ENCODE results near the gene XCL2.
"Not testable (repeated sequence)": the region's sequence is repeated elsewhere in the genome, so short reads cannot be mapped to it uniquely, and the experiment has no call there.

XCL2 gene, protein sequence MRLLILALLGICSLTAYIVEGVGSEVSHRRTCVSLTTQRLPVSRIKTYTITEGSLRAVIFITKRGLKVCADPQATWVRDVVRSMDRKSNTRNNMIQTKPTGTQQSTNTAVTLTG

DNA sequence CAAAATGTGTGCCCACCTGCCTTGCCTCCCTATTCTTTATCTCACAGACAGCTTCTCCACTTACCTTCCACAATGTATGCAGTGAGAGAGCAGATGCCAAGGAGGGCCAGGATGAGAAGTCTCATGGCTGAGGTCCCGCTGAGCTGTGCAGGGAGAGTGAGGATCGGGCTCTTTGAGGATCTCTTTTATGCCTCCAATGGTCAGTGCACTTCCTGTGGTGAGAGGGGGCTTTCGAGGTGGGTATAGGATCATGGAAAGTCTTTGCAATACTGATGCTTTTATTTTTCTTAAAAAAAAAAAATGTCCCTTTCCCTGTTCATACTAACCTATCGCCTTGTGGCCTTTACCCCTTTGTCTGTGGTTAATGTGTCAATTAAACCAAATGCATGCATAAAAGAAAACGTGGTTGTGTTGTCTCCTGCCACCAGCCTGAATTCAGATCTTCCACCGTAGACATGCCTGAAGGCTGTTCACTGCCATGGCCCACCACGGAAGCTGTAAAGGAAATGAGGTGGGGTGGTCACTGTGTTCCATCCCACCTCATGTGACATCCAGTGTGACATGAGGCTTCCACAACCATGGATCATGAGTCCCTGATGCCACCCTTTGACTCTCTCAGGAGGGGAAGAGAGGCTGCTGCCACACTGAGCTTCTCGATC, at the start of gene XCL2:
Gene XCL2 (minus strand): TSS at position 158 of the 659 bp plus-strand sequence. CDS start 33 bp downstream, at position 125.
- H3K36me3 Mint-ChIP-seq (ENCODE audit: low read depth); H3K27me3 Mint-ChIP-seq; H3K27ac Mint-ChIP-seq; intact Hi-C loops (cut with micrococcal nuclease); H3K4me1 Mint-ChIP-seq (ENCODE audit: low read depth); H3K4me3 Mint-ChIP-seq; H3K9me3 Mint-ChIP-seq: not testable (repeated sequence)

DNA sequence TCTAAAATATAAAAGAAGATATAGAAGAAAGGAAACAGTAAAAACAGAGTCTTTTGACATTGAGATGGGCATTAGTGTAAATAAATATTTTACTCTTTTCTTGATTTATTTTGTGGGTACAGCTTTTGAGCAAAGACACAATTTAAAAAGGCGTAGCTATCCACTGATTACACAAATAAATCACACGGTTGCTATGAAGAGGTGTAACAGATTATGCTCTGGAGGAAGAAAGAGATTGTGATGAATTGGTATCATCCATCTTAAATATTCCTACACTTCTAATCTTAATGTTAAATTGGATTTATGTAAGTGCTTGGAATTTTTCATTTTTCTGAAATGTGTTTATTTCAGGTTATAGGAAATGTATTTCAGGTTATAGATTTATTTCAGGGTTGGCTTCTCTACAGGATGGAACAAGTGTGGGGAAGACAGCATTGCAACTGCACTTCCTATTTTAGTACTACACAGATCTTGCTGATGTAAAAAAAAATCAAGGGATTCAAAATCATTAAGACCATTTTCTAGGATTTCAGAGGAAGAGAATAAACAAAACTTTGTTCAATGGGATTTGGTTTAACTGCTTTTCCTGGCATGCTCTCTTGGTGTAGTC, 47.9 kb upstream of the XCL2 start:
- Mint-ChIP-seq H3K4me1 (ENCODE audit: low read depth) (no peaks in the 10 kb centered on the region), H3K36me3 (ENCODE audit: low read depth) (no peaks in the 10 kb centered on the region), H3K27me3 (no peaks in the 10 kb centered on the region), H3K27ac (no peak overlapping the region), H3K9me3 (peaks cover 12% of the 10 kb centered on the region), H3K4me3 (no peak overlapping the region)
- intact Hi-C loops (cut with micrococcal nuclease) = no loop called here

DNA sequence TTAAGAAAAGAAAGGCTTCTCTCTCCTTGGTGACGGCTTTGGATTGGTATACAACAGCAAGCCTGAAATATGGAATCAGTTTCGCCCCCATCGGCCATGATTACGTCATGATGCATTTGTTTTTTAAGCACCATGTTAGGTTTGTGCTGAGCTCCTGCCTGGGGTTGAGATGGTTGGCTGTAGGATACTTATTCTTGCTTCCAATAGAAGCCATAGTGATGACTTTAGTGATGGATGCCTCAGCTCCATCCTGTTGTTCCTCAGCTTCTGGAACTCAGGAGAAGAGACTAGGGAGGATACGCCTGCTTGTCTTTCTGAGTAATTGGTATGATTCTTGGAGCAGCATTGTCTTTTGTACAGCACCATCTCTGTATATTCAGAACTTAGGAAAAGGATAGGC, 47.3 kb upstream of the XCL2 start:
- H3K4me1 Mint-ChIP-seq (ENCODE audit: low read depth) = no peaks in the 10 kb centered on the region
- H3K4me3 Mint-ChIP-seq = no peak overlapping the region
- intact Hi-C loops (cut with micrococcal nuclease) = no loop called here
- H3K27ac Mint-ChIP-seq = no peak overlapping the region
- no peaks in the 10 kb centered on the region for H3K36me3 Mint-ChIP-seq (ENCODE audit: low read depth)
- H3K27me3 Mint-ChIP-seq = no peaks in the 10 kb centered on the region
- peaks cover 12% of the 10 kb centered on the region for H3K9me3 Mint-ChIP-seq

DNA sequence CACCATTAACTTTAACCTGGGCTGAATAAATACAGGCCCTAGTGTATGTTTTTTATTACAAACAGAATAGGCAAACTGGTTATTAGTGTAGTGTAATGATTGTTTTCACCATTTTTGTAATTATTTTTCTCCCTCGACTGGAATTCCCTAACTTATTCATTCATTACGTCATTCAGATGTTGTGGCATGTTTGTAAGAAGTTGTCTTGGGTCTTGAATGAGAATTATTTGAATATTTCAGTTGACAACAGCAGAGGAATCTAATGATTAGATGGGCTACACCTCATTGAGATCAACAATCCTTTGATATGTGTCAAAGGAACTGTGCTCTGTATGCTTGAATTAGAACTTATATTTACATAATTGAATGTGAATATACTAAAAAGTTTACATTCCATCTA, 45.4 kb upstream of the XCL2 start:
- H3K4me1 Mint-ChIP-seq (ENCODE audit: low read depth) = no peaks in the 10 kb centered on the region
- no peaks in the 10 kb centered on the region for H3K27me3 Mint-ChIP-seq
- intact Hi-C loops (cut with micrococcal nuclease) = no loop called here
- H3K27ac Mint-ChIP-seq = no peak overlapping the region
- no peaks in the 10 kb centered on the region for H3K36me3 Mint-ChIP-seq (ENCODE audit: low read depth)
- H3K4me3 Mint-ChIP-seq = no peak overlapping the region
- H3K9me3 Mint-ChIP-seq = peaks cover 12% of the 10 kb centered on the region

DNA sequence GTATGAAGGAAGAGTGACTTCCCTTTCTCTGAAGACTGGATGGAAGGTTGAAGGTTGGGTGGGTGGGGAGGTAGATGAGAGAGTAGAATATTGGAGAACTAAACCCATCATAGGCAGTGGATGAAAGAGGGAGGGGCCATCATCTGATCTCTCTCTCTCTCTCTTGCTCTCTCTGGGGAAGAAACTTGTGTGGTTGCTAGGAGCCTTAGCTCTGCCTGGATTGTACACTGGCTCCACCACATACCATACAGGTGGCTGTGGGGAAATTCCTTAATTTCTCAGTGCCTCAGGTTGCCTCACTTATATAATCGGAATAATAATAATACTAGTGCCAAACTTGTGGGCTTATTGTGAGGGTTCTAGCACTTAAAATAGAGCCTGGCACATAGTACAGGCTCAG, 42.1 kb upstream of the XCL2 start:
- intact Hi-C loops (cut with micrococcal nuclease) = no loop called here
- Mint-ChIP-seq H3K36me3 (ENCODE audit: low read depth) (no peaks in the 10 kb centered on the region), H3K4me3 (no peak overlapping the region), H3K27me3 (no peaks in the 10 kb centered on the region), H3K27ac (no peak overlapping the region), H3K9me3 (peaks cover 12% of the 10 kb centered on the region), H3K4me1 (ENCODE audit: low read depth) (no peaks in the 10 kb centered on the region)

DNA sequence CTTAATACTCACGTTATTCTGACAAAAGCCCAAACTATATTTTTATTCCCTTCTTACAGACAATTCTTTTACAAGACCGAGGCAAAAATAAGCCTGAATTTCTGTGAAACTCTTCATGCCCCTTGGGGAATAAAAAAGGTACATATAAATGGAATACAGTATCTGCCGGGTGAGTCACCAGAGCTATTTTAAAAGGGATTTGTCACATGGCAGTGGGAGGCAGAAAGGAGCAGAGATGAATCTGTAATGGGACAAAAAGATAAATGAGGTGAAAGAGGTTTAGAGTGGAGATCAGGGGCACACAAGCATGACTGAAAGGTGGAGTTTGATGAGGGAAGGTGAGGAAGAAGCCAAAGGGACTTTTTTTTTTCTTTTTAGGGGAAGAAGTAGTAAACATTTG, 41.4 kb upstream of the XCL2 start:
- H3K4me3 Mint-ChIP-seq = no peak overlapping the region
- no peaks in the 10 kb centered on the region for H3K4me1 Mint-ChIP-seq (ENCODE audit: low read depth)
- intact Hi-C loops (cut with micrococcal nuclease) = no loop called here
- no peak overlapping the region for H3K27ac Mint-ChIP-seq
- H3K27me3 Mint-ChIP-seq = no peaks in the 10 kb centered on the region
- H3K9me3 Mint-ChIP-seq = peaks cover 12% of the 10 kb centered on the region
- no peaks in the 10 kb centered on the region for H3K36me3 Mint-ChIP-seq (ENCODE audit: low read depth)

DNA sequence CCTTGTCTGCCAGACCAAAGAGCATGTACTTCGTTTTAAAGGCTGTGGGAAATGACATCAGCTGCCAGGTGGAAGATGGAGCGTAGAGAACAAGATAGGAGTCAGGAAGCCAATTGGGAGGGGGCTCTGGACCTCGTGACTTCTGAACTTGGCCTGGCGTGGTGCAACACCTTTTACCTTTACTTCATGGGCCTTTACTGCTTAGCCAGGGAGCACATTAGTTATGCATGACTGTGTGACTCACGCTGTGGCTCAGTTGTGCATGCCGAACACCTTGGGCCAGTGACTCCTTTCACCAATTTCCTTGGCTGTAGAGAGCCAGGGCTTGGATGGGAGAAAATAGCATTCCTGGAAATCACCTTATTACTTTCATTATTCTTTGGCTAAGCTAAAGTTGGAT, 39.8 kb upstream of the XCL2 start:
- intact Hi-C loops (cut with micrococcal nuclease) = no loop called here
- Mint-ChIP-seq H3K4me1 (ENCODE audit: low read depth) (no peaks in the 10 kb centered on the region), H3K27me3 (no peaks in the 10 kb centered on the region), H3K4me3 (no peak overlapping the region), H3K9me3 (peaks cover 12% of the 10 kb centered on the region), H3K36me3 (ENCODE audit: low read depth) (no peaks in the 10 kb centered on the region), H3K27ac (no peak overlapping the region)

DNA sequence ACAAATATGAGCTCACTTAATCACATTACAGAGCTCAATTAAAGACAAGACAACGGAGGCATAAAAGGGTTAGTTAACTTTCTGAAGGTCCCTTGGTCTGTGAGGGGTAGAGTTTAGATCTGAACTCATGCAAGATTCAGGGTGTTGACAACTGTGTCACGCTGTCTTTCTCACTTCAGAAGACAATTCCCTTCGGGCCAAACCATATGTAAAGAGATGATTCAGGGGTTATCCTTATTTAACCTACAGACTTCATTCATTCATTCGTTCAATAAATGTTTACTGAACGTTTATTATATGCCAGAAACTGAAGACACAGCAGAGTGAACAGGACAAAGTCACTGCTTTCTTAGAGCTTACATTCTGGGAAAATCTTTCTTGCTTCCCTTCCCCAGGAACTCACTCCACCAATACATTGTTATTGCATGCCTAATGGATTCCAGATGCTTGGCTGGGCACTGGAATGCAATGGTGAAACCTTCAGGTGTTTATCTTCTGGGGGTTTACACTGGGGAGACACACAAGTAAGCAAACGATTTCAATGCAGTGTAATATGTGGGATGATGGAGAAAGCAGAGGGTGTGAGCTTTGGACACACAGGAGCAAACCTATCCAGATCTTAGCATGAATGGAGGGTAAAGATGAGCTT, 39.0 kb upstream of the XCL2 start:
- intact Hi-C loops (cut with micrococcal nuclease) = no loop called here
- Mint-ChIP-seq H3K27me3 (no peaks in the 10 kb centered on the region), H3K36me3 (ENCODE audit: low read depth) (no peaks in the 10 kb centered on the region), H3K4me3 (no peak overlapping the region), H3K9me3 (peaks cover 9% of the 10 kb centered on the region), H3K27ac (no peak overlapping the region), H3K4me1 (ENCODE audit: low read depth) (no peaks in the 10 kb centered on the region)

DNA sequence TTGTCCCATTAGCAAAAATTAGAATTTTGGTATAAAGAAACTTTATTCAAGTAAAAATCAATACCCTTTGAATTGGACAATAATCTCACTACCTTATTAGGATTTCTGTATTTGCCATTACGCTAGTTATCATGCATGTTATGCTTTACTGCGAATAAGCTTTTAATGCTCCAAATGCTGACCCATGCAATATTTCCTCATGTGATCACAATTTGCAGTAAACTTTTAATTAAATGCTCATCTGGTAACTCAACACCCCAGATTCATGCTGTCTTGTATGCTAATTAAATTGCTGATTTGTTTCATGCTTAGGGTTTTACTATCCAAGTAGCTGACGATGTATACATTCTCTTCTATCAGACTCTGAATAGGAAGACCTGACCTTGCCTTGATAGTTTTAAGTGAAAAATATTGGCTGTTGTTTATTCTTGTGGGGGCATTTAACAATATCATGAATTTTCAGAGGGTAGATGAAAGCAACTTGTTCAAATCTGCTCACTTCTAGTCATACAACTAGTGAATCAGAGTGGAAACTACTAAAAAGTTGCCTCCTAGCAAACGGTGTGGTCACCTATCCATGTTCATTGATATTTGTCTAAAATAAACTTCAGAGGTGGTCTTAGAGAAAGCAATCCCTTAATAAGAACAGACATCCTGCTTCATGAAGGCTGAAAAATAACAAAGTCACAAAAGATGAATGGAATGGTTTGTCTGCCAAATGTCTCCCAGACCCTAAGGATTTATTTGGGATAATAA, 38.2 kb upstream of the XCL2 start:
- H3K27ac Mint-ChIP-seq = no peak overlapping the region
- H3K9me3 Mint-ChIP-seq = peaks cover under 1% of the 10 kb centered on the region
- H3K27me3 Mint-ChIP-seq = no peaks in the 10 kb centered on the region
- no peaks in the 10 kb centered on the region for H3K4me1 Mint-ChIP-seq (ENCODE audit: low read depth)
- H3K4me3 Mint-ChIP-seq = no peak overlapping the region
- intact Hi-C loops (cut with micrococcal nuclease) = no loop called here
- H3K36me3 Mint-ChIP-seq (ENCODE audit: low read depth) = no peaks in the 10 kb centered on the region

DNA sequence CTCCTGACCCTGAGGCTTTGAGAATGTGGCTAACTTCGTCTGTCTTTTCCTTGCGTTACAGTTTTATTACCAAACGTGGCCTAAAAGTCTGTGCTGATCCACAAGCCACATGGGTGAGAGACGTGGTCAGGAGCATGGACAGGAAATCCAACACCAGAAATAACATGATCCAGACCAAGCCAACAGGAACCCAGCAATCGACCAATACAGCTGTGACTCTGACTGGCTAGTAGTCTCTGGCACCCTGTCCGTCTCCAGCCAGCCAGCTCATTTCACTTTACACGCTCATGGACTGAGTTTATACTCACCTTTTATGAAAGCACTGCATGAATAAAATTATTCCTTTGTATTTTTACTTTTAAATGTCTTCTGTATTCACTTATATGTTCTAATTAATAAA, 37.2 kb upstream of the XCL2 start:
- H3K4me1 Mint-ChIP-seq (ENCODE audit: low read depth); H3K9me3 Mint-ChIP-seq; H3K36me3 Mint-ChIP-seq (ENCODE audit: low read depth); H3K27me3 Mint-ChIP-seq; intact Hi-C loops (cut with micrococcal nuclease); H3K4me3 Mint-ChIP-seq; H3K27ac Mint-ChIP-seq: not testable (repeated sequence)

DNA sequence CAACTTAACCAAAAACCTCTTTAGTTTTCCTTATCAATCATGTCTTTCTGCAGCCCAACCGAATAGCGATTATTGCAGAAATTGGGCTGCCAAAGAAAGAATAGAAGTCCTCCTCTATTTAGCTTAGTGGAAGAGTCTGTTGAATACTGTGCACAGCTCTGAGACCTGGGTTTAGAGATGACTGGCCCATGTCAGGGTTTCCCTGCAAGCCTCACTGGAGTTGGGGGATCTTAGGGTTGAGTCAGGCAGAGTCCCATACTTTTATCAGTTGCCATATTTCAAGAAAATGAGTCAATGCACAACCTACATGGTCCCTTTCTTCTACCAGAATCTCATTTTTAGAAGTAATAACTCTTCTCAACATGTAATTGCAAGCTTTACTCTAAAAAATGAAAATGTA, 36.5 kb upstream of the XCL2 start:
- intact Hi-C loops (cut with micrococcal nuclease); H3K4me3 Mint-ChIP-seq; H3K36me3 Mint-ChIP-seq (ENCODE audit: low read depth); H3K9me3 Mint-ChIP-seq; H3K27ac Mint-ChIP-seq; H3K27me3 Mint-ChIP-seq; H3K4me1 Mint-ChIP-seq (ENCODE audit: low read depth): not testable (repeated sequence)

DNA sequence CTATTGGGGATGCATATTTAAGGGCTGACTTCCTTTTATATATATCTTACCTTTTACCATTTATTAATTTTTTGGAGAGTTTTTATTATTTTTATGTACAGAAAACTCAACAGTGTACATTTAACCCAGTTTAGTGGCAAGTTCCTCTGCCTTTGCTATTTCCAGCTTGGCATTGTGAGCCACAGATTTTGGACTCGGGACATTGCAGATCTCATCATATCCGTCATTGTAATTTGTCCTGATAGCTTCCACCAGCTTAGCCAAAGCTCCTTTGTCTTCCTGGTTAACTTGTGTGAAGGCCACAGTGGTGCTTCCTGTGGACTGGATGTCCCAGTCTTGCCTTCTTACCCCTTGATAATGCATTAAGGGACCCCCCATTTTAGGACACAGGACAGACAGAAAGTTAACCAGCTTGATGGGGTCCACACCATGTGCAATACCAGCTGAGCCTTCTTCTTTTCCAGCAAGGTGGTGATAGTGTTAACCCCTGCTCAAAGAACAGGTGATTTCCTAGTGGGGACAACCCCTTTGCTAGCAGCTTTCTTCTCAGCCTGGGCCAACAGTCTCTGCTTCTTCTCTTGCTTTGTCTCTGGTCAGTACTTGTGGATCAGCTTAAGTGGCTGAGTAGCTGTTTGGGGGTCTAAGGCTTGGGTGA, 34.9 kb upstream of the XCL2 start:
- H3K9me3 Mint-ChIP-seq; H3K27ac Mint-ChIP-seq; intact Hi-C loops (cut with micrococcal nuclease); H3K36me3 Mint-ChIP-seq (ENCODE audit: low read depth); H3K4me3 Mint-ChIP-seq; H3K4me1 Mint-ChIP-seq (ENCODE audit: low read depth); H3K27me3 Mint-ChIP-seq: not testable (repeated sequence)

DNA sequence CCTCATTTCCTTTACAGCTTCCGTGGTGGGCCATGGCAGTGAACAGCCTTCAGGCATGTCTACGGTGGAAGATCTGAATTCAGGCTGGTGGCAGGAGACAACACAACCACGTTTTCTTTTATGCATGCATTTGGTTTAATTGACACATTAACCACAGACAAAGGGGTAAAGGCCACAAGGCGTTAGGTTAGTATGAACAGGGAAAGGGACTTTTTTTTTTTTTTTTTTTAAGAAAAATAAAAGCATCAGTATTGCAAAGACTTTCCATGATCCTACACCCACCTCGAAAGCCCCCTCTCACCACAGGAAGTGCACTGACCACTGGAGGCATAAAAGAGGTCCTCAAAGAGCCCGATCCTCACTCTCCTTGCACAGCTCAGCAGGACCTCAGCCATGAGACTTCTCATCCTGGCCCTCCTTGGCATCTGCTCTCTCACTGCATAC, 32.5 kb upstream of the XCL2 start, which contains the start of gene XCL1:
Gene XCL1 (plus strand): TSS at position 361 of the 444 bp plus-strand sequence. CDS start 33 bp downstream, at position 394.
- H3K27ac Mint-ChIP-seq; H3K4me1 Mint-ChIP-seq (ENCODE audit: low read depth); H3K36me3 Mint-ChIP-seq (ENCODE audit: low read depth); H3K27me3 Mint-ChIP-seq; H3K4me3 Mint-ChIP-seq; intact Hi-C loops (cut with micrococcal nuclease); H3K9me3 Mint-ChIP-seq: not testable (repeated sequence)

Data from dendritic cell treated with granulocyte-macrophage colony-stimulating factor and Interleukin-4, amounts not matched to agents 40 ng/mL and 50 ng/mL, for 4 days (primary cell).